H1 (cell line): ENCODE data around the gene MTERF2. TPM values are rescaled to one million over a fixed set of nuclear protein-coding genes. Genes with fewer than 3 reads are reported as not detected.

Experiments used
- BACH1 ChIP-seq: IDR thresholded peaks from 2 replicates; pipeline ENCODE4 v1.6.1; 2012; ENCODE audit warnings: low read length, improper control_type of control experiment
- CREB1 ChIP-seq: IDR thresholded peaks from 2 replicates; pipeline ENCODE4 v1.6.1; 2012; ENCODE audit warnings: inconsistent platforms
- EZH2 ChIP-seq: fragments of 200-600 bp; sonication (generic); IDR thresholded peaks from 2 replicates; pipeline ENCODE4 v1.7.1; 2012; ENCODE audit warnings: low read depth, mild to moderate bottlenecking, moderate library complexity, low read length, inconsistent platforms; ENCODE audit not compliant: severe bottlenecking
- MAFK ChIP-seq: IDR thresholded peaks from 2 replicates; pipeline ENCODE4 v1.6.1; 2012; ENCODE audit warnings: low read depth, mild to moderate bottlenecking, improper control_type of control experiment, low read length
- PHF8 ChIP-seq: fragments of 200-600 bp; sonication (generic); conservative IDR thresholded peaks from 2 replicates; pipeline ENCODE4 v1.7.1; 2012; ENCODE audit warnings: low read depth, mild to moderate bottlenecking, inconsistent platforms, low read length, moderate library complexity
- SRF ChIP-seq: IDR thresholded peaks from 2 replicates; pipeline ENCODE4 v1.6.1; 2011; ENCODE audit warnings: mild to moderate bottlenecking, low read depth, low read length, moderate library complexity
- SUZ12 ChIP-seq: fragments of 200-600 bp; sonication (generic); IDR thresholded peaks from 2 replicates; pipeline ENCODE4 v1.6.1; 2012; ENCODE audit warnings: mild to moderate bottlenecking, inconsistent platforms, low read length, moderate library complexity, mixed read lengths
- TAF1 ChIP-seq: IDR thresholded peaks from 2 replicates; pipeline ENCODE4 v1.6.1; 2011; ENCODE audit warnings: mild to moderate bottlenecking, low read depth, low read length
- TEAD4 ChIP-seq: IDR thresholded peaks from 2 replicates; pipeline ENCODE4 v1.6.1; 2012; ENCODE audit warnings: low read depth, low read length, inconsistent platforms, mixed read lengths
- ZNF274 ChIP-seq: IDR thresholded peaks from 2 replicates; pipeline ENCODE4 v1.7.0; 2012; ENCODE audit warnings: low read length, borderline replicate concordance; ENCODE audit errors: extremely low read depth
- polyA plus RNA-seq, 7 experiments: library from polyadenylated mRNA; depleted of rRNA in 3 of 7; stranded (reverse) in 5 of 7; unstranded in 2 of 7; fragments of >200 nt in 5 of 7; fragments of 200-250 nt in 2 of 7; gene quantifications; 1 replicate in 5 of 7; 2 replicates in 1 of 7; 4 replicates in 1 of 7; pipeline versions ENCODE4 v1.2.1 to v1.2.3, GENCODE V29; 2011 to 2013; ENCODE audit warnings: missing spikeins in 2 of 7, mixed read lengths in 2 of 7
- total RNA-seq: library from RNA; stranded (reverse); fragmentation: NEBNext Ultra II Directional; extraction: Animal tissue kit (Norgen Biotek cat#: 25700); gene quantifications from 2 replicates; pipeline ENCODE4 v1.2.1, GENCODE V29; 2021
- TF ChIP-seq, protein P1 (sequence below): fragments of 300-600 bp; sonication (generic); IDR thresholded peaks from 2 replicates; pipeline ENCODE4 v1.7.1; 2012; ENCODE audit warnings: low read length, moderate library complexity, mild to moderate bottlenecking, inconsistent platforms; ENCODE audit not compliant: insufficient replicate concordance

MTERF2 gene
- total and polyA plus RNA-seq, 2 of the 8 experiments (the other 6 are each of a cell fraction or from before 2014, with no cell fraction given): 2.8 to 7.1 TPM

DNA sequence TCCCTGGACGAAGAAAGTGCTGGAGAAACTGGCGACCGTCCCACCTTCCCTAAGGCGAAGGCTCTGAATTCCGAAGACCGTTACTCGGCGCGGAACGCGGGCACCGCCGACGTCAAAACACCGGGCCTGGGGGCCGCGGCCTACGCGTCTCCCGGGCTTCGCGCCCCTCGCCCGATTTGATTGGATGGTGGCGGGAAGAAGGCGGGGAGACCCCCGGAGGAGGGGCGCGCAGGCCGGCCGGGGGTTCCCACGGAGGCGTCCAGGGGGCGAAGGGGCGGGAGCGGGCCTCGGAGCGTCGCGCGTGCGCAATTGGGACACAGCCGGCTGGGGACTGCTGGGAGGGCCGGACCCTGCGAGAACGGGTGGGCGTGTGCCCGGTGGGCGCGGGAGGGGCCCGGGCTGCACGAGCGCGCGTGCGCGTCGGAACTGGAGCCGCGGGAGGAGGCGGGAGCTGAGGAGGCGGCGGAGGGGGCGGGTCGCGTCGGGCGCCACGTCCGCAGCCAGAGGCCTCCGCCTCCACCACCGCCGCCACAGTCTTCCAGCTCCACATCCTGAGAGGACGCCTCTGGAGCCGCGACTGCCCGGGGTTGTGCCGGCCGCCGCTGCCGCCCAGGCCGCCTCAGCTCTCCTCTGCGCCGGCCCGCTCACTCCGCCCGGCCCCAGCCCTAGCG lies 31.4 kb downstream of the MTERF2 start, which contains the start of gene TMEM263 (continued):
- TF ChIP-seq, protein P1, sequence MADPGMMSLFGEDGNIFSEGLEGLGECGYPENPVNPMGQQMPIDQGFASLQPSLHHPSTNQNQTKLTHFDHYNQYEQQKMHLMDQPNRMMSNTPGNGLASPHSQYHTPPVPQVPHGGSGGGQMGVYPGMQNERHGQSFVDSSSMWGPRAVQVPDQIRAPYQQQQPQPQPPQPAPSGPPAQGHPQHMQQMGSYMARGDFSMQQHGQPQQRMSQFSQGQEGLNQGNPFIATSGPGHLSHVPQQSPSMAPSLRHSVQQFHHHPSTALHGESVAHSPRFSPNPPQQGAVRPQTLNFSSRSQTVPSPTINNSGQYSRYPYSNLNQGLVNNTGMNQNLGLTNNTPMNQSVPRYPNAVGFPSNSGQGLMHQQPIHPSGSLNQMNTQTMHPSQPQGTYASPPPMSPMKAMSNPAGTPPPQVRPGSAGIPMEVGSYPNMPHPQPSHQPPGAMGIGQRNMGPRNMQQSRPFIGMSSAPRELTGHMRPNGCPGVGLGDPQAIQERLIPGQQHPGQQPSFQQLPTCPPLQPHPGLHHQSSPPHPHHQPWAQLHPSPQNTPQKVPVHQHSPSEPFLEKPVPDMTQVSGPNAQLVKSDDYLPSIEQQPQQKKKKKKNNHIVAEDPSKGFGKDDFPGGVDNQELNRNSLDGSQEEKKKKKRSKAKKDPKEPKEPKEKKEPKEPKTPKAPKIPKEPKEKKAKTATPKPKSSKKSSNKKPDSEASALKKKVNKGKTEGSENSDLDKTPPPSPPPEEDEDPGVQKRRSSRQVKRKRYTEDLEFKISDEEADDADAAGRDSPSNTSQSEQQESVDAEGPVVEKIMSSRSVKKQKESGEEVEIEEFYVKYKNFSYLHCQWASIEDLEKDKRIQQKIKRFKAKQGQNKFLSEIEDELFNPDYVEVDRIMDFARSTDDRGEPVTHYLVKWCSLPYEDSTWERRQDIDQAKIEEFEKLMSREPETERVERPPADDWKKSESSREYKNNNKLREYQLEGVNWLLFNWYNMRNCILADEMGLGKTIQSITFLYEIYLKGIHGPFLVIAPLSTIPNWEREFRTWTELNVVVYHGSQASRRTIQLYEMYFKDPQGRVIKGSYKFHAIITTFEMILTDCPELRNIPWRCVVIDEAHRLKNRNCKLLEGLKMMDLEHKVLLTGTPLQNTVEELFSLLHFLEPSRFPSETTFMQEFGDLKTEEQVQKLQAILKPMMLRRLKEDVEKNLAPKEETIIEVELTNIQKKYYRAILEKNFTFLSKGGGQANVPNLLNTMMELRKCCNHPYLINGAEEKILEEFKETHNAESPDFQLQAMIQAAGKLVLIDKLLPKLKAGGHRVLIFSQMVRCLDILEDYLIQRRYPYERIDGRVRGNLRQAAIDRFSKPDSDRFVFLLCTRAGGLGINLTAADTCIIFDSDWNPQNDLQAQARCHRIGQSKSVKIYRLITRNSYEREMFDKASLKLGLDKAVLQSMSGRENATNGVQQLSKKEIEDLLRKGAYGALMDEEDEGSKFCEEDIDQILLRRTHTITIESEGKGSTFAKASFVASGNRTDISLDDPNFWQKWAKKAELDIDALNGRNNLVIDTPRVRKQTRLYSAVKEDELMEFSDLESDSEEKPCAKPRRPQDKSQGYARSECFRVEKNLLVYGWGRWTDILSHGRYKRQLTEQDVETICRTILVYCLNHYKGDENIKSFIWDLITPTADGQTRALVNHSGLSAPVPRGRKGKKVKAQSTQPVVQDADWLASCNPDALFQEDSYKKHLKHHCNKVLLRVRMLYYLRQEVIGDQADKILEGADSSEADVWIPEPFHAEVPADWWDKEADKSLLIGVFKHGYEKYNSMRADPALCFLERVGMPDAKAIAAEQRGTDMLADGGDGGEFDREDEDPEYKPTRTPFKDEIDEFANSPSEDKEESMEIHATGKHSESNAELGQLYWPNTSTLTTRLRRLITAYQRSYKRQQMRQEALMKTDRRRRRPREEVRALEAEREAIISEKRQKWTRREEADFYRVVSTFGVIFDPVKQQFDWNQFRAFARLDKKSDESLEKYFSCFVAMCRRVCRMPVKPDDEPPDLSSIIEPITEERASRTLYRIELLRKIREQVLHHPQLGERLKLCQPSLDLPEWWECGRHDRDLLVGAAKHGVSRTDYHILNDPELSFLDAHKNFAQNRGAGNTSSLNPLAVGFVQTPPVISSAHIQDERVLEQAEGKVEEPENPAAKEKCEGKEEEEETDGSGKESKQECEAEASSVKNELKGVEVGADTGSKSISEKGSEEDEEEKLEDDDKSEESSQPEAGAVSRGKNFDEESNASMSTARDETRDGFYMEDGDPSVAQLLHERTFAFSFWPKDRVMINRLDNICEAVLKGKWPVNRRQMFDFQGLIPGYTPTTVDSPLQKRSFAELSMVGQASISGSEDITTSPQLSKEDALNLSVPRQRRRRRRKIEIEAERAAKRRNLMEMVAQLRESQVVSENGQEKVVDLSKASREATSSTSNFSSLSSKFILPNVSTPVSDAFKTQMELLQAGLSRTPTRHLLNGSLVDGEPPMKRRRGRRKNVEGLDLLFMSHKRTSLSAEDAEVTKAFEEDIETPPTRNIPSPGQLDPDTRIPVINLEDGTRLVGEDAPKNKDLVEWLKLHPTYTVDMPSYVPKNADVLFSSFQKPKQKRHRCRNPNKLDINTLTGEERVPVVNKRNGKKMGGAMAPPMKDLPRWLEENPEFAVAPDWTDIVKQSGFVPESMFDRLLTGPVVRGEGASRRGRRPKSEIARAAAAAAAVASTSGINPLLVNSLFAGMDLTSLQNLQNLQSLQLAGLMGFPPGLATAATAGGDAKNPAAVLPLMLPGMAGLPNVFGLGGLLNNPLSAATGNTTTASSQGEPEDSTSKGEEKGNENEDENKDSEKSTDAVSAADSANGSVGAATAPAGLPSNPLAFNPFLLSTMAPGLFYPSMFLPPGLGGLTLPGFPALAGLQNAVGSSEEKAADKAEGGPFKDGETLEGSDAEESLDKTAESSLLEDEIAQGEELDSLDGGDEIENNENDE: no peak
- TF ChIP-seq TEAD4 (peak; percentile 58), EZH2 (no peak), SUZ12 (no peak), SRF (no peak), ZNF274 (no peak), TAF1 (peak; percentile 93), MAFK (no peak), PHF8 (peak; percentile 88), BACH1 (peak; percentile 83), CREB1 (peak; percentile 82)
